Glomerular visceral epithelial cell (primary cell): ENCODE measurements around the gene PICK1.
A peak's percentile ranks its signal among the peaks of the same experiment; 100 is the strongest.

Experiments
- DNase-seq: peaks from one replicate; pipeline ENCODE4 v3.0.0-alpha.2; 2016; ENCODE audit errors: extremely low spot score

Gene PICK1

DNA sequence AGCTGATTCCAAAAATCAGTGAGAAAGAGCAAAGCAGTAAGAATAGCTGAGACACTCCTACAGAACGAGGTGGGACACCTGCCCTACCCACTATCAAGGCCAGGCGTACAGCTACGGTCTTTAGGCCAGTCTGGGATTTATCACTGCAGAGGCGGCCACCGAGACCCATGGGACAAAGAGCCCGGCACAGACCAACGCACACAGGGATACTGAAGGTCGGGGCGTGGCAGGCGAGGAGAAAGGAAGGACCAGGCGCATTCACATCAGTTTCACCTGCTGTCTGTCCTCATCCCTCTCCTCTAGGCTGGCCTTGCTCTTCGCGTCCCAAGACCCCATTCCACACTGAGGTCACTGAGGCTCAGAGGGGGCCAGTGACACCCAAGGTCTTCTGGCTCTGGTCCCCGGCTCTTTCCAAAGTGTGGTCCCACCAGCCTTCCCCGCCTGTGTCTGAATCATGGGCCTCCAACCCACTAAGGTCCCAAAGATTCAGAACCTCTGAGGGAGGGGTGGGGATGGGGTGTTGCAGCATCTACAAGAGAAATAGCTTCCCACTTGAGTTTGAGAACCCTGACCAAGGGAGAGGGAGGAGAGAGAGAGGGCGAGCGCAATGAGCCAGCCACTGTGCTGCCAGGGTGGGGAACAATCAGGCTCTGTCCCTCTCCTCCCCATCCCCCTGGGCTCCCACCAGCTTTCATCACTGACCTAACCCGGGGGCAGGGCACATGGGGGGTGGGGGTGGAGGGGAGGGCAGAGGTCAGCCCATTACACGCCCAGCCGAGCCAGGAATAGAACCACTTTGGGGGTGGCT is 7.2 kb upstream of the PICK1 start:
- DNase-seq = no peak

DNA sequence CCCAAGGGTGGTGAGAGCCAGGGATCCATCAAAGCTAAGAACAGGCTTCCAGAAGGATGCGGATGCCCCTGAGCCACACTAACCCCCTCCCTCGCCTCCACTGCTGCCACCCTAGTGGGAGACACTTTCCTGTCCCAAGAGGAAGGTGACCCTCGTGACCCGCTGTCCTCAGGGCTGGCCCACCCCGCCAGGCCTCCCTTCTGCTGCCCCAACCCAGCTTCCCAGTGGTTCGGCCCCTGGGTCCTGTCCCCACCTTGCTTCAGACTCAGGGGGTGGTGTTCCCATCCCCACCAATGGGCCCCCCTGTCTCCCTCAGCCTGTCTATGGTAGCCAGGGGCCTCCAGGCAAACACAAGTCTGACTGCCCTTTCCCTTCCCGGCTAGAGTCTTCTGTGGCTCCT is 6.5 kb upstream of the PICK1 start:
- DNase-seq = no peak

GRCh38 chr22:38051261-38051660 is 5.9 kb upstream of the PICK1 start:
- DNase-seq = no peak

DNA sequence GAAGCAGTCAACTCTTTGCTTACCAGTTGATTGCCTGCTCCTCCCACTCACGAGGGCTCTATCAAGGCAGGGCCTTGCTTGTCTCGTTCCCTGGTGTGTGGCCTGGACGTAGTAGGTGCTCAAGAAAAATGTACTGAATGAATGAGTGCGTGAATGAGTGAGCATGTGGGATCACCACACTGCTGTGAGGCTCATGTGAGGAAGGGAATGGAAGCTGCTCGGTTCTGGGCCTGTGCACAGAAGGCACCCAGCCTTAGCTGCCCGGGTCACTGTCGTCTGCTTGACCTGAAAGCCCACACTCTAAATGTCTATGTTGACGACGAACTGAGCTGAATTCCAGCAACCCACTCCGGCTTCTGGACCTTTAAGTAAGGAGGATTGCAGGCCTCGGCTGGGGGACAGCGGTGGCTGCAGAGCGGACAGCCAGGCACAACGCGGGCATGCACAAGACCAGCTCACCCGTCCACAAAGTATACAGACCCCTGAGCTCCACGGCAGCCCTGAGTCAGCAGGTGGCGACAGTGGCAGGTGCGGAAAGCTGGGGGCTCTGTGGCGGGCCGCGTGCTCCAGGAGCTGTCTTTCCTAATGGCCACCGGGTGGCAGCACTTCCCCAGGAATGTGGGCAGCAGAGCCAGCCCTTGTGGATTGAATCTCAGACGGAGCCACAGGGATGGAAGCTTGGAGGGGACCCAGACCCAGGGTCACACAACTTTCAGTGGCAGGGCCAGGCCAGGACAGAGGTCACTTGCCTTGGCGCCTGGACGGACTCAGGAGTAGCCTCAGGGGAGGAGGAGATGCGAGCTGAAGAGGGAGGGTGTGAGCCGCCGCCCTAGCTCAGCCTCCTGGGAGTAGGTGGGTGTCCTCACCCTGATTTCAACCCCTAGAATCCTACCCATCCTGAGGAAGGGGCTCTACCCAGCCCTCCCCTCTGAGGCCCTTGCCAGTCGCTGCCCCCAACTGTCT is 5.0 kb upstream of the PICK1 start:
- peak; percentile 82 for DNase-seq

DNA sequence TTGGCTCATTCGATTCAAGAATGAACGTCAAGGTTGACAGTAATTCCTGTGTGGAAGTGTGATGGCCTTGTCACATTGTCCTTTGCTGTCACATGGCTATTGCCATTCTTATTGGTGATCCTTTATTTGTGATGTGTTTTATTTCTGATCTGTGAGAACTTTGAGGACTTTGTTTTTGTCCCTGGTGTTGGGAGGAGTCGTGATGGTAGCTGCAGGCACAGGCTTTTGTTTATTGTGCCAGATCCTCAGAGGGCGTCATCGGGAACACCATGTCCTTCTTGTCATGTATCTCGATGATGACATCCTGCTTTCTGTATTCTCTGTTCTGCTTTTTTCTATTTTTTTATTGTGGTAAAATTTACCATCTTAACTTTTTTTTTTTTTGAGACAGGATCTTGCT is 5.6 kb downstream of the PICK1 start:
- no peak for DNase-seq

DNA sequence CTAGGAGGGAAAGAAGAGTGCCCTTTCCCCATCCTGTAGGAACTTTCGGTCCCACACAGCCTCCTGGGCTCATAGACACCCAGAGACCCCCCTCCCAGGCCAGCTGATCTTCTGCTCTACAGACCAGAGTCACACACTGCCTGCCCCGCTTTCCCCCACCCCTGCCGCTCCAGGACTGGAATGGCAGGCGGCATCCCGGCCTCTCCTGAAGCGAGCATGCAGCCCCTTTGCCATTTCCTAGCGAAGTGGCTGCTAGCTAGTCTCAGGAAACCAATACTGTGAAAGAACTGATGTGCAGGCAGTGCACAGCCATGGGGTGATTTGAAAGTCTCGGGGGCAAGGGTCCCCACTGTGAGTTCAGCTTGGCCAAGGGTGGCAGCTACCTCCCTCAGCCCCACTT is 8.3 kb downstream of the PICK1 start:
- DNase-seq = no peak

- DNase-seq = no peak
These were observed 9.3 kb downstream of the PICK1 start for GRCh38 chr22:38066381-38067027.

DNA sequence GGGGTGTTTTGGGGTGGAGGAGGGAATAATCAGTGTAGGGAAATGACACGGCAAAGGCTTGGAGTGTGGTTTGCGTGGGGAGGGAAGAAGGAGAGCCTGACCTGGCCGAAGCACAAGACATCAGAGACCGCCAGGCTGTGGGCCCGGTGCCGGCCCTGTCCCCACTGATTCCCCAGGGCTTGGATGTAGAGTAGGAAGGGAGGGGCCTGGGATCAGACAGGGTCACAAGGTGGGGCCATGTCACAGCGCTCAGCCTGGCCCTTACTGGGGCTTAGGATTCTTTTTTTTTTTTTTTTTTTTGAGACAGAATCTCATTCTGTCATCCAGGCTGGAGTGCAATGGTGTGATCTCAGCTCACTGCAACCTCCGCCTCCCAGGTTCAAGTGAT is 9.8 kb downstream of the PICK1 start:
- no peak for DNase-seq

DNA sequence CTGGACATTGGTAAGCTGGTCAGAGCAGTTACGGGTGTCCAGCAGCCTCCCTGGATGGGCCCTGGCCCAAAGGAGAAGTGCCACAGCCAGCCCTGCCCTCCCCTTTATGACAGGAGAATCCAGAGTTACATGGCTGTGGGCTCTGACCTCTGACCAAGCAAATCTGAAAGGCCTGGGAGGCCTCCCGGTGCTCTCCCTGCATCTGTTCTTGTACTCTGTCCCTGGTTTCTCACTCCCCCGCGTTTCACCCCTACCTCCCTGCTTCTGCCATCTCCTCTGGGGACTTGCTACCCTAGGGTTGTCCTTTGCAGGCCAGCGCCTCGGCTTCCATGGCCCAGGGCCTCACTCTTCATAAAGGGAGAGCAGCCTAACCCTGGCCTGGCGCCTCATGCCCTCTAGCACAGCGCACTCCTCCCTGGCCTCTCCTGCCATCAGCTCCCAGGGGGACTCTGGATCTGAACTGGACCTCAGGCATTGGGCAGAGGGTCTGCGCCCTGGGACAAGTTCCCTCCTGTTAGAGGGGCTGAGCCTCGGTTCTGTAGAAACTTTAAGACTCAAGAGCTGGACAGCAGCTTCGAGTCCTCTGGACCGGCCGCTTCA is 10.7 kb downstream of the PICK1 start:
- DNase-seq = no peak

DNA sequence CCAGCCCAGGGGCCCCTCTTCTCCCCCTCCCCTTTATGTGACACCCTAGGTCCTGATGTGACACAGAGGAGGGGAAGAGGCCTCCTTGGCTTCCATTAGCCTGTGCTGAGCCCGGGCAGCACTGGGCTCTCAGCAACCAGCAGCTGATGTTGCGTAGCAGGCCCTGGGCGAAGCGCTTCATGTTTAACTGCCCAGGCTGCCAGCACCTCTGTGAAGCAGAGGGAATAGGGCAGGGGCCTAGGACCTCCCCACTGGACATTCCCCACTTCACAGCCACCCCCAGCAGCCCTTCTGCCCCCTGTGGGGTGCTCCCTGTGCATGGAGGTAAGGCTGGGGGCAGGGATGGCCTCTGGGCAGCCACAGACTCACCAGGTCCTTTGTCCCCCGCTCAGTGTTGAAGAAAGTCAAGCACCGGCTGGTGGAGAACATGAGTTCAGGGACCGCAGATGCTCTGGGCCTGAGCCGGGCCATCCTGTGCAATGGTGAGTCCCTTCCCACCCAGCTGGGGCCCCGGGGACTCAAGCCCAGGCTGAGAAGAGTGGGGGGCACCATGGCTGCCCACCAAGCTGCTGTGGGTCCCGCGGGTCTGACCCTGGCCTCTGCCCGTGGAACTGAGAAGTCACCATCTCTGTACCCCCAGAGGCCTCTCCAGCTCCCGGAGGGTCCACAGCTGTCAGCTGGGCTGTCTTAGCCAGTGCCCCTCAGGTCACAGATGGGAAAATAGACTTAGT is 11.6 kb downstream of the PICK1 start:
- DNase-seq = no peak

- DNase-seq = no peak
These were observed 12.4 kb downstream of the PICK1 start for GRCh38 chr22:38069372-38070249.

DNA sequence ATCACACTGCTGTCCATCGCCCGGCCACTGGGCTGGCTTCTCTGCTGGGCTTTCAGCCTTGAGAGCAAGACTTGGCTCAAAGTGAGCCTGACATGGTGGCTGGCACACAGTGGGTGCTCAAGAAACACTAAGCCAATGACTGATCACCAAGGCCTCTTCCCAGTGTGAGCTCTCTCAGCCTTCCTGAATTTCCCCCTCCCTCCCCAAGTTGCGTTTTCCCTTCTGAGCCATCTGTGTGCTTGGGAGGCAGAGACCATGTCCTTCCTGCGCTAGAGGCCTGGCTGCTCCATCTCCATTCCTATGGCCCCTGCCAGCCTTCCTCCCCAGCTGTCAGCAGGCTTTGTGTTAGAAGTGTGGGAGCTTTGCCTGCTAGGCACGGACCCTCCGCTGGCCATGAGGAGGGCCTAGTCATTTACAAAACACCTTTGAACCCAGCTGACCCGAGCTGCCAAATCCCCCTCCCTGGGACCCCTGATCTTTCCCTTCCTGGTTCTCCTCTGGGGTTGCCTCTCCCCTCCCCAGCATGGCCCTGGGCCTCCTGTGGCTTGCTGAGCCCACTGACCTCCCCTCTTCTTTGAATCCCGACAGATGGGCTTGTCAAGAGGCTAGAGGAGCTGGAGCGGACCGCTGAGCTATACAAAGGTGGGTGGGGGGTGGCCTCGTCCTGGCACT is 13.2 kb downstream of the PICK1 start:
- no peak for DNase-seq

DNA sequence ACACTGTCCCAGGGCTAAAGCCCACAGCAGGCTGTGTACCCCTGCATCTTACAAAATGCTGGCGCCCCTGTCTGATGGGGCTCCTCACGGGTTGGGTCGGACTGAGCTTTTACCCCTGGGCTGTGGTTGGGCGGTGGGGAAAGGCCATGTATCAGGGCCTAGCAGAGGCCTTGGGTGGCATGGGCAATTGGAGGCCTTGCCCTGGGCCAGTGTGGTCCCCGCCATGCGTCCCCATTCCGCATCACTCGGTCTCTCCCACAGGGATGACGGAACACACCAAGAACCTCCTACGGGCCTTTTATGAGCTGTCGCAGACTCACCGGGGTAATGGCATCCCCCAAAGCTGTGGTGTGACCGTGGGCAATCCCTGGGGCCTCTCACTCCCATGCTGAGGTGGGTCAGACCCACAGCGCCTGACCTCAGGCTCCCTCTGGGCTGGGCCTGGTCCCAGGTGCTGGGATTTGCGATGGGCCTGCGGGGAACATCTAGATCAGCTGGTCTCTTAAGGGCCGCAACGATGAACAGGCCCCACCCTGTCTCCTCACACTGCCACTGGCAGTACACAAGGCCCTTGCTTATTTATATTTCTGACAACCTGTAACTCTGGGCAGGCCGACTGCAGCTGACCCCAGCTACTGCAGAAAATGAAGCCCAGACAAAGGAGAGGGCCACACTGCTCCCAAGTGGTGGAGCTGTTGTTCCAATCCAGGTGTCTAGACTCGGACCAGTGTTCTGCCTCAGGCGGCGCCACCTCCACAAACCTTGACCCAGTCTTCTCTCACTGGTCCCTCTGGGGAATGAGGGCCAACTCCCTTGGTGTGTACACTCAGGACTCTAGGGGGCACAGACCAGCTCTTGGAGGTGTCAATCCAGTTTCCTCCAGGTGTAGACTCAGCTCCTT is 14.5 kb downstream of the PICK1 start:
- DNase-seq = no peak

GRCh38 chr22:38072322-38073149 is 15.3 kb downstream of the PICK1 start:
- DNase-seq = no peak

DNA sequence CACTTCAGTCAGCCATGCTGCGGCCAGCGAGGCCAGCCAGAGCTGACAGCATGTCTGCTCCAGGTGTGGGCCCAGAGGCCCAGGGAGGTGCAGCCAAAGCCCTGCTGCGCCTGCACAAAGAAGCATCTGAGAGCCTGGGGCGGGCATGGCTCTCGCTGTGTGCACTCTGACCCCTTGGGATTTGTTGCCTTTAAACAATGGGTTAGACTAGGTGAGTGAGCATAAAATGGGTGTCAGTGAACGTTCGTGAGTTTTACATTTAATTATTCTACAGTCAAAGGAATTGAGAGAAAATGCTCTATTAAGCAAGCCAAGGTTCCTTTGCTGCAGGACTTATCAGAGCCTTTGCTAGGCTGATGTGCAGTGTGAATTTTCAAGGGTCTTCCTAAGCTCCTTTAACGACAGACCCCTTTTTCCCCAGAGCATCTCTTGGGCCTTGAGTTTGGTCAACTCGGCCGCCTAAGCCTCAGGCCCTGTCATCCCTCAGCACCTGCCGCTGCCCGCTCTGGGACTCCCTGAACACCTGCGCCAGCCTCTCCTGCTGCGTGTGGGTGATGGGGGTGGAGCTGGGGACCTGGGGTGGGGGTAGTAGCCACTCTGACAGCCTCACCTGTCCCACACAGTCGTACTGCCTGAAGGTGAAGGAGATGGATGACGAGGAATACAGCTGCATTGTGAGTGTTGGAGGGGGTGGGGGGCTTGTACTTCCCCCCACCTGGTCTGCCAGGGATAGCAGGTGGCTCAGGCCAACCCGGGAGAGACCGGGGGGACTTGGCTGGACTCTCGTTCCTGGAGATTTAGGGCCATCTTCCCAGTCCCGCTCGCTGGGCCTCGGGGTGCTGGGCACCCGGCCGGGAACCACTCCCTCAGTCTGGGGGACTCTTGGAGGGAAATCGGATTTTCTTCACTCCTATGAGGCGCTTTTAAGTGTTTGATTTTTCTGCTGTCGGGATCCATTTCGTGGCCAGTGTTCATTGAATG is 16.2 kb downstream of the PICK1 start:
- DNase-seq = no peak
